ENCODE results near the gene FOXJ1. TPM values are rescaled to one million over a fixed set of nuclear protein-coding genes. Genes with fewer than 3 reads are reported as not detected.

FOXJ1 gene
- total and polyA plus RNA-seq, 2 of the 8 experiments (the other 6 are each of a cell fraction or from before 2014, with no cell fraction given), result 4.7 to 5.4 TPM

DNA sequence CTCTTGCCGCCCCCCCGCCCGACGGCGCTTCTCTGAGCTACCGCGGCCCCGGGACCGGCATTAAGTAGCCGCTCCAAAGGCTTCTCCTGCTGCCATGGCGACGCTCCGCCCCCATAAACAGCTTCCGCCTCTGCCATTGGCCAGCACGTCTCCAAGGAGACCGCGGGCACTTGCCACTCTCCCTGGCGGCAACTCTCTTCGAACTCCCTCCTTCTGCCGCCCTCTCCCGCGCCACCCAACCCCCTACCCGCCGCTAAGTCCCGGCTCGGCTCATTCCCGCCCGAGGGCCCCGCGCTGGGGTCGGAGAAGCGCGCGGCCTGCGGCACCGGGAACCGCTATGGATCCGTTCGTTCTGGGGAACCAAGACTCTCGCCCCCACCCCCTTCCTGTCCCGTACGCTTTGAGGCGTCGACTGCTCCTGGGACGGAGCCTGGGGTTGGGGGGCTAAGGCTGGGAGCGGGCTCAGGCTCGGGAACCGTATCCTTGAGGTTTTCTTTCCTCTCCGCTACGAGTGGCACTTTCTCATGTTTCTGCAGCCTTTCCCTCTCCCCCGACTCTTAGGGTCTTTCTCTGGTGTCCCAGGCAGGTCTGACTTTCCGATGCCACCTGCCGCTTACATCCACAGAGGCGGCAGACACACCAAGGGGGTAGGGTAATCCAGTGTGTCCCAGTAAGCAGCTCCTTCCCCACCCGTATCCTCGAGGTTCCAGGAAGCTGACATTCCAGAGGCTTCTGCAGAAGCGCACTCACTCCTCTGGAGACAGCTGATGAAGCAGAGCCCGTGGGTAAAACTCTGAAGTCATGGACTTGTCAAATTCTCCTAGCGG lies at the start of gene FOXJ1 (continued):
- TF ChIP-seq, protein P1, sequence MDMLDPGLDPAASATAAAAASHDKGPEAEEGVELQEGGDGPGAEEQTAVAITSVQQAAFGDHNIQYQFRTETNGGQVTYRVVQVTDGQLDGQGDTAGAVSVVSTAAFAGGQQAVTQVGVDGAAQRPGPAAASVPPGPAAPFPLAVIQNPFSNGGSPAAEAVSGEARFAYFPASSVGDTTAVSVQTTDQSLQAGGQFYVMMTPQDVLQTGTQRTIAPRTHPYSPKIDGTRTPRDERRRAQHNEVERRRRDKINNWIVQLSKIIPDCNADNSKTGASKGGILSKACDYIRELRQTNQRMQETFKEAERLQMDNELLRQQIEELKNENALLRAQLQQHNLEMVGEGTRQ (IDR thresholded peaks at IDR 0.05; ENCODE audit: low read length), result no peak
- TF ChIP-seq SUZ12 (IDR thresholded peaks at IDR 0.05; ENCODE audit: low read length), result no peak; the same call in 1 of the 2 replicates
- TF ChIP-seq, protein P2, sequence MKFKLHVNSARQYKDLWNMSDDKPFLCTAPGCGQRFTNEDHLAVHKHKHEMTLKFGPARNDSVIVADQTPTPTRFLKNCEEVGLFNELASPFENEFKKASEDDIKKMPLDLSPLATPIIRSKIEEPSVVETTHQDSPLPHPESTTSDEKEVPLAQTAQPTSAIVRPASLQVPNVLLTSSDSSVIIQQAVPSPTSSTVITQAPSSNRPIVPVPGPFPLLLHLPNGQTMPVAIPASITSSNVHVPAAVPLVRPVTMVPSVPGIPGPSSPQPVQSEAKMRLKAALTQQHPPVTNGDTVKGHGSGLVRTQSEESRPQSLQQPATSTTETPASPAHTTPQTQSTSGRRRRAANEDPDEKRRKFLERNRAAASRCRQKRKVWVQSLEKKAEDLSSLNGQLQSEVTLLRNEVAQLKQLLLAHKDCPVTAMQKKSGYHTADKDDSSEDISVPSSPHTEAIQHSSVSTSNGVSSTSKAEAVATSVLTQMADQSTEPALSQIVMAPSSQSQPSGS (IDR thresholded peaks at IDR 0.05; ENCODE audit: low read length), result no peak
- peak; percentile 47 for TF ChIP-seq MAX (IDR thresholded peaks at IDR 0.05)
- no peak for TF ChIP-seq CHD7 (IDR thresholded peaks at IDR 0.05; ENCODE audit: insufficient replicate concordance, low read length)

Data from H1 (cell line).